ENCODE results near the gene PRADC1.

The PRADC1 gene

GRCh38 chr2:73253901-73254300, 20.9 kb upstream of the PRADC1 start:
- no peak overlapping the region for H3K4me3 ChIP-seq (replicated peaks; ENCODE audit: low read depth, low read length)
- no peak for TF ChIP-seq CTCF (IDR thresholded peaks at IDR 0.05; ENCODE audit: insufficient read depth, low read length, poor library complexity, severe bottlenecking)
- peaks cover 43% of the 10 kb centered on the region for H3K36me3 ChIP-seq (ENCODE audit: control insufficient read depth, insufficient read depth, low read length)
- H3K27me3 ChIP-seq (replicated peaks; ENCODE audit: control insufficient read depth, insufficient read depth, low read length): no peaks in the 10 kb centered on the region
- DNase-seq (ENCODE audit: extremely low read depth, insufficient read length): no peak

GRCh38 chr2:73253400-73253799, 20.4 kb upstream of the PRADC1 start:
- no peak for TF ChIP-seq CTCF (IDR thresholded peaks at IDR 0.05; ENCODE audit: insufficient read depth, low read length, poor library complexity, severe bottlenecking)
- peaks cover 42% of the 10 kb centered on the region for H3K36me3 ChIP-seq (ENCODE audit: control insufficient read depth, insufficient read depth, low read length)
- no peaks in the 10 kb centered on the region for H3K27me3 ChIP-seq (replicated peaks; ENCODE audit: control insufficient read depth, insufficient read depth, low read length)
- no peak overlapping the region for H3K4me3 ChIP-seq (replicated peaks; ENCODE audit: low read depth, low read length)
- DNase-seq (ENCODE audit: extremely low read depth, insufficient read length): no peak

GRCh38 chr2:73252238-73253027, 19.4 kb upstream of the PRADC1 start:
- no peak for TF ChIP-seq CTCF (IDR thresholded peaks at IDR 0.05; ENCODE audit: insufficient read depth, low read length, poor library complexity, severe bottlenecking)
- no peak overlapping the region for H3K4me3 ChIP-seq (replicated peaks; ENCODE audit: low read depth, low read length)
- H3K27me3 ChIP-seq (replicated peaks; ENCODE audit: control insufficient read depth, insufficient read depth, low read length): no peaks in the 10 kb centered on the region
- H3K36me3 ChIP-seq (ENCODE audit: control insufficient read depth, insufficient read depth, low read length): peaks cover 48% of the 10 kb centered on the region
- DNase-seq (ENCODE audit: extremely low read depth, insufficient read length): no peak

GRCh38 chr2:73250872-73251846, 18.1 kb upstream of the PRADC1 start:
- no peaks in the 10 kb centered on the region for H3K27me3 ChIP-seq (replicated peaks; ENCODE audit: control insufficient read depth, insufficient read depth, low read length)
- no peak for TF ChIP-seq CTCF (IDR thresholded peaks at IDR 0.05; ENCODE audit: insufficient read depth, low read length, poor library complexity, severe bottlenecking)
- no peak overlapping the region for H3K4me3 ChIP-seq (replicated peaks; ENCODE audit: low read depth, low read length)
- H3K36me3 ChIP-seq (ENCODE audit: control insufficient read depth, insufficient read depth, low read length): peaks cover 54% of the 10 kb centered on the region
- DNase-seq (ENCODE audit: extremely low read depth, insufficient read length): no peak

- Histone ChIP-seq H3K27me3 (replicated peaks; ENCODE audit: control insufficient read depth, insufficient read depth, low read length) (no peaks in the 10 kb centered on the region), H3K4me3 (replicated peaks; ENCODE audit: low read depth, low read length) (no peak overlapping the region), H3K36me3 (ENCODE audit: control insufficient read depth, insufficient read depth, low read length) (peaks cover 55% of the 10 kb centered on the region)
- no peak for TF ChIP-seq CTCF (IDR thresholded peaks at IDR 0.05; ENCODE audit: insufficient read depth, low read length, poor library complexity, severe bottlenecking)
- no peak for DNase-seq (ENCODE audit: extremely low read depth, insufficient read length)
Observed at GRCh38 chr2:73249636-73250035, 16.6 kb upstream of the PRADC1 start.
